ENCODE measurements around the gene SHB. TPM values are rescaled to one million over a fixed set of nuclear protein-coding genes. Genes with fewer than 3 reads are reported as not detected.

Gene SHB
- polyA plus RNA-seq, 2 of the 4 experiments (the other 2 are of a cell fraction) = 15.4 to 22.0 TPM

DNA sequence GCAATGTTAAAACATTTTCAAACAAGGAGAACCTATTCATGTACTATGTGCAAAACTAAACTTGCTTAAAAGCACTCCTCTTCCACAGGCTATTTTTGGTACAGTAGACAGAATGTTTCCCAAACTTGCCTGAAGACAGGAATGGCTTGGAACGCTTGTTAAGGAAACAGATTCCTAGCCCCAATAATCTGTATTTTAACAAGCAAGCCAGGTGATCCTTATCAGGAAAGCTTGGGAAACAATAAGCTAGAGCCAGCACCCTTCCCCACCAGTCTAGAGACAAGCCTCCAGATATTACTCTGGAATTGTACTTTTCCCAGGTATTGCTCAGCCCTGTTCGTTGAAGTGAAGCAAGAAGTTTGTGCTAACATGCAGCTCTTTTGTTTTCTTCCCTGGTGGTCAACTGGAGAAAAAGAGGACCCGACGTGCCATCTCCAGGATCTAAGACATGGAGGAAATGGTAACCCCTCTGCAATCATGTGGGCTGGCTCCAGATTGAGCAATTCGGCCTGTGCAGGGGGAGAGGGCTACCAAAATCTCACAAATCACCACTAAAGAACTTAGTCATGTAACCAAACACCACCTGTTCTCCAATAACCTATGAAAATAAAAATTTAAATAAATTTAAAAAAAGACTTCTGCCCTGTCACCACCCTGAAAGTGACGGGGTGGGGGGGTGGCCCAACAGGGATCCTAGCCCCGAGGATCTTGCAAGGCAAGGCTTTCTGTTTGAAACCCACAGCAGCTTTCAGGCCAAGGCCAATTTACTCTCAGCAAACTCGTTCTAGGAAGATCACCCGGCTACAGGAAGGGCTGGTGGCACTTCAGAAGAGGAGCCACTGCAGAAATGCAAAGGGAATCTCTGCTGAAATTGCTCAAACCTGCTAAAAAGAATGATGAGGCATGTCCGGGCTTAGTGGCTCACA is 48.6 kb downstream of the SHB start:
- ATAC-seq (no peak), FAIRE-seq (no peak), DNase-seq (ENCODE audit: low read depth in 1 of 2, low spot score in 1 of 2) (no peak)
- Histone ChIP-seq H3K4me1 (peaks cover 98% of the 10 kb centered on the region), H3K27ac (peak overlapping the region; percentile 96 to 97), H3K4me3 (no peak overlapping the region), H3K9me3 (no peaks in the 10 kb centered on the region), H3K4me2 (peak overlapping the region; percentile 90)
- ChIA-PET CTCF (interaction anchor here (1.0 to 6.5 kb wide), 5 partner anchors 13 to 107 kb away, joined by 4 to 73 read pairs (median 22); partner anchors contain the start of gene SHB), POLR2A (no interaction called here)
- no peak for TF ChIP-seq MYC (IDR thresholded peaks at IDR 0.05; ENCODE audit: borderline replicate concordance, low read length)
- TF ChIP-seq CEBPB (IDR thresholded peaks at IDR 0.05) = peak; percentile 54 to 62; a peak in 2 of 4 replicates
- TF ChIP-seq, protein P1, sequence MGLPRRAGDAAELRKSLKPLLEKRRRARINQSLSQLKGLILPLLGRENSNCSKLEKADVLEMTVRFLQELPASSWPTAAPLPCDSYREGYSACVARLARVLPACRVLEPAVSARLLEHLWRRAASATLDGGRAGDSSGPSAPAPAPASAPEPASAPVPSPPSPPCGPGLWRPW (IDR thresholded peaks at IDR 0.05) = no peak
- TF ChIP-seq TFCP2L1 (CRISPR knock-in tag; IDR thresholded peaks at IDR 0.05) = no peak
- WGBS (ENCODE audit: missing lambda C conversion rate) = 46% methylated on average over 10 of the region's 10 CpGs

DNA sequence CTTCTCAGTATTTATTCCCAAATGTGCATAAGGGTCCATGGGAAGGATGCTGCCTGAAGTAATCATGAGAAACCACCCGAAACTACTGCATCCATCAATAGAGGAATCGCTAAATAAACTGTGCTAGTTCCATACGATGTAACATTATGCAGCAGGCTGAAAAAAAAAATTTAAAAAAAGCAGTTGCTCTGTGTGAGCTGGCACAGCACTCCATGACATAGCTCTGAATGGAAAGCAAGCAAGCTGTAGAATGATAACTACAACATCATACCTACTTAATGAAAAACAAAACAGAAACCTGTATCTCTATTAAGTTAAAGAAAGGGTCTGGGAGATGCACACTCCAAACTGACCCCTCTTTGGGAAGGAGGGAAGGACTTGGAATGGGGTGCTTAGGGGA is 49.3 kb downstream of the SHB start:
- H3K27ac ChIP-seq = peak overlapping the region; percentile 96 to 97
- POLR2A ChIA-PET = no interaction called here
- H3K4me2 ChIP-seq = peak overlapping the region; percentile 90

DNA sequence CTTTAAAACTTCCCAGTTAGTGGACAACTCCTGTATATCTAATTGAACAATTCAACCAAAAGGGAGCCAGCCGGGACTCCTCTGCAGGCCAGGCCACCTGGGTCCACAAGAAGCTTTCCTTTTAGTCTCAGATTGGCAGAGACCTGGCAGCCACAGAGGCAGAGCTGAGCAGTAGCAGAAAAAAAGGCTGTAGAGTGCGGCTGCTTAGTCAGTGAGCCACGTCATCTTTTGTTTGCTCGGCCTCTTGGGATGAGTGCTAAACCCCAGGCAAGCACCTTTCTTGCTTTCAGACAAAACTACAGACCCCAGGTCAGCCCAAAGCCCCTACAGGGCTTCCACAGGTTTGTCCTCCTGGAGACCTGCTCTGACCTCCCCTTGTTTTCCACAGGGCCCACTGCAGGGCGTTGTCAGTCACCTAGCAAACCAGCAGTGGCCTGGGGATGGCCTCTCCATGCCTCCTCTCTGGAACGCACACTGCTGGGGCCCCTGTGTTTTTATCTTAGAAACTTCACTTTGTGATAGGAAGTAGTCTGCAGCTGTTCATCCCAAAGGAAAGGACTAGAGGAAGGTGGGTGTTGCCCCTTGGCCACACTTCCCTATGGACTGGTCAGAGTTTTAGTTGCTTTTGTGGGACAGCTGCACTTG is 49.9 kb downstream of the SHB start:
- Histone ChIP-seq H3K4me2 (peak overlapping the region; percentile 90), H3K4me1 (peaks cover 85% of the 10 kb centered on the region), H3K27ac (peak overlapping the region; percentile 96 to 97), H3K9me3 (no peaks in the 10 kb centered on the region), H3K4me3 (0 out of 3 replicates have a peak overlapping the region, but pooled peaks have one; percentile 0)
- TF ChIP-seq JUNB (IDR thresholded peaks at IDR 0.05) = peak; percentile 44; the same call in 1 of the 2 replicates
- TF ChIP-seq BHLHE40 (IDR thresholded peaks at IDR 0.05; ENCODE audit: low read depth, low read length) = no peak
- TF ChIP-seq EHF (CRISPR knock-in tag; IDR thresholded peaks at IDR 0.05) = no peak
- TF ChIP-seq ZFP36 (IDR thresholded peaks at IDR 0.05; ENCODE audit: borderline replicate concordance, partially characterized antibody) = no peak
- TF ChIP-seq TFCP2L1 (CRISPR knock-in tag; IDR thresholded peaks at IDR 0.05) = no peak
- no peak for TF ChIP-seq KDM5A (IDR thresholded peaks at IDR 0.05)
- peak; percentile 20; the same call in 2 of the 3 replicates for TF ChIP-seq SMC3 (IDR thresholded peaks at IDR 0.05)
- 0 out of 2 replicates have a peak, but pooled peaks have one; percentile 46 for TF ChIP-seq FOSL2 (IDR thresholded peaks at IDR 0.05)
- TF ChIP-seq FOSL2 (CRISPR knock-in tag; IDR thresholded peaks at IDR 0.05) = peak; percentile 69
- TF ChIP-seq PHF8 (IDR thresholded peaks at IDR 0.05; ENCODE audit: borderline replicate concordance, low read depth) = no peak
- DNase-seq (ENCODE audit: low read depth in 1 of 2, low spot score in 1 of 2) (peak; percentile 73 to 77), ATAC-seq (peak; percentile 84 to 89), FAIRE-seq (peak; percentile 39)
- ChIA-PET CTCF (interaction anchor here (0.6 to 6.5 kb wide), 14 partner anchors 8 to 370 kb away, joined by 3 to 73 read pairs (median 4); partner anchors contain the start of gene SHB), POLR2A (interaction anchor here (0.6 to 1.2 kb wide), 3 partner anchors 11 to 53 kb away, joined by 3 to 8 read pairs (median 3); partner anchors contain the start of gene SHB)
- WGBS (ENCODE audit: missing lambda C conversion rate) = 5% methylated on average over 6 of the region's 6 CpGs

More for the DNA sequence above, 49.3 kb downstream of the SHB start:
- Histone ChIP-seq H3K4me3 (no peak overlapping the region), H3K4me1 (peaks cover 91% of the 10 kb centered on the region), H3K9me3 (no peaks in the 10 kb centered on the region)
- TF ChIP-seq KDM5A (IDR thresholded peaks at IDR 0.05) (no peak), RCOR1 (IDR thresholded peaks at IDR 0.05; ENCODE audit: low read depth, low read length) (no peak)
- TF ChIP-seq, protein P2, sequence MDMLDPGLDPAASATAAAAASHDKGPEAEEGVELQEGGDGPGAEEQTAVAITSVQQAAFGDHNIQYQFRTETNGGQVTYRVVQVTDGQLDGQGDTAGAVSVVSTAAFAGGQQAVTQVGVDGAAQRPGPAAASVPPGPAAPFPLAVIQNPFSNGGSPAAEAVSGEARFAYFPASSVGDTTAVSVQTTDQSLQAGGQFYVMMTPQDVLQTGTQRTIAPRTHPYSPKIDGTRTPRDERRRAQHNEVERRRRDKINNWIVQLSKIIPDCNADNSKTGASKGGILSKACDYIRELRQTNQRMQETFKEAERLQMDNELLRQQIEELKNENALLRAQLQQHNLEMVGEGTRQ (IDR thresholded peaks at IDR 0.05) = no peak
- ATAC-seq (no peak), DNase-seq (ENCODE audit: low read depth in 1 of 2, low spot score in 1 of 2) (no peak), FAIRE-seq (no peak)
- WGBS (ENCODE audit: missing lambda C conversion rate) = 61% methylated on average over 3 of the region's 3 CpGs
- CTCF ChIA-PET = interaction anchor here (1.0 to 6.5 kb wide), 5 partner anchors 14 to 115 kb away, joined by 3 to 73 read pairs (median 22); partner anchors contain the start of gene SHB

All from A549 (cell line).